Omental fat pad (tissue), 4 donors: ENCODE data around the gene HBE1. TPM values are rescaled to one million over a fixed set of nuclear protein-coding genes. Genes with fewer than 3 reads are reported as not detected.

ENCODE experiments used
- ATAC-seq: fragments of 150-250 bp; one replicate; pipeline ENCODE4 v1.9.1; 2016; ENCODE audit warnings: mild to moderate bottlenecking, moderate library complexity; ENCODE audit not compliant: low FRiP score
- DNase-seq: peaks from one replicate; pipeline ENCODE4 v3.0.0-alpha.2; 2019; ENCODE audit warnings: low spot score
- CTCF ChIP-seq, 3 donors: fragments of 450-650 bp; IDR thresholded peaks; one replicate each; pipeline ENCODE4 v1.5.1; 2016 to 2017; ENCODE audit warnings: antibody characterized with exemption in 3 of 3, mild to moderate bottlenecking in 3 of 3, moderate library complexity in 2 of 3
- total RNA-seq, 4 donors: library from RNA; depleted of rRNA; stranded (reverse); fragments of >200 nt; gene quantifications; one replicate each; pipeline ENCODE4 v1.1.0, GENCODE V29; 2016

Gene HBE1
- total RNA-seq, 4 donors from 2014 or later: not detected

- no peak for TF ChIP-seq CTCF (IDR thresholded peaks at IDR 0.05)
- DNase-seq: no peak
- ATAC-seq: no peak
Observed at GRCh38 chr11:5233307-5233706, 36.4 kb downstream of the HBE1 start.

GRCh38 chr11:5232821-5233220 lies 36.9 kb downstream of the HBE1 start:
- TF ChIP-seq CTCF (IDR thresholded peaks at IDR 0.05): no peak
- no peak for ATAC-seq
- DNase-seq: no peak

- ATAC-seq: no peak
- no peak for DNase-seq
- no peak for TF ChIP-seq CTCF (IDR thresholded peaks at IDR 0.05)
Observed at GRCh38 chr11:5232176-5232575, 37.6 kb downstream of the HBE1 start.

GRCh38 chr11:5231111-5231510 lies 38.6 kb downstream of the HBE1 start:
- DNase-seq (no peak), ATAC-seq (no peak)
- TF ChIP-seq CTCF (IDR thresholded peaks at IDR 0.05): no peak

GRCh38 chr11:5230266-5230665 lies 39.5 kb downstream of the HBE1 start:
- no peak for ATAC-seq
- TF ChIP-seq CTCF (IDR thresholded peaks at IDR 0.05): no peak

GRCh38 chr11:5229796-5230195 lies 39.9 kb downstream of the HBE1 start:
- ATAC-seq (no peak), DNase-seq (no peak)
- no peak for TF ChIP-seq CTCF (IDR thresholded peaks at IDR 0.05)

More at GRCh38 chr11:5230266-5230665, 39.5 kb downstream of the HBE1 start:
- DNase-seq: no peak

GRCh38 chr11:5229356-5229755 lies 40.4 kb downstream of the HBE1 start:
- TF ChIP-seq CTCF (IDR thresholded peaks at IDR 0.05): no peak
- ATAC-seq (no peak), DNase-seq (no peak)
